ENCODE results near the gene NDUFV3. TPM values are rescaled to one million over a fixed set of nuclear protein-coding genes. Genes with fewer than 3 reads are reported as not detected.

Gene NDUFV3
- total and polyA plus RNA-seq, 2 of the 8 experiments (the other 6 are each of a cell fraction or from before 2014, with no cell fraction given), result 17.0 to 44.4 TPM

DNA sequence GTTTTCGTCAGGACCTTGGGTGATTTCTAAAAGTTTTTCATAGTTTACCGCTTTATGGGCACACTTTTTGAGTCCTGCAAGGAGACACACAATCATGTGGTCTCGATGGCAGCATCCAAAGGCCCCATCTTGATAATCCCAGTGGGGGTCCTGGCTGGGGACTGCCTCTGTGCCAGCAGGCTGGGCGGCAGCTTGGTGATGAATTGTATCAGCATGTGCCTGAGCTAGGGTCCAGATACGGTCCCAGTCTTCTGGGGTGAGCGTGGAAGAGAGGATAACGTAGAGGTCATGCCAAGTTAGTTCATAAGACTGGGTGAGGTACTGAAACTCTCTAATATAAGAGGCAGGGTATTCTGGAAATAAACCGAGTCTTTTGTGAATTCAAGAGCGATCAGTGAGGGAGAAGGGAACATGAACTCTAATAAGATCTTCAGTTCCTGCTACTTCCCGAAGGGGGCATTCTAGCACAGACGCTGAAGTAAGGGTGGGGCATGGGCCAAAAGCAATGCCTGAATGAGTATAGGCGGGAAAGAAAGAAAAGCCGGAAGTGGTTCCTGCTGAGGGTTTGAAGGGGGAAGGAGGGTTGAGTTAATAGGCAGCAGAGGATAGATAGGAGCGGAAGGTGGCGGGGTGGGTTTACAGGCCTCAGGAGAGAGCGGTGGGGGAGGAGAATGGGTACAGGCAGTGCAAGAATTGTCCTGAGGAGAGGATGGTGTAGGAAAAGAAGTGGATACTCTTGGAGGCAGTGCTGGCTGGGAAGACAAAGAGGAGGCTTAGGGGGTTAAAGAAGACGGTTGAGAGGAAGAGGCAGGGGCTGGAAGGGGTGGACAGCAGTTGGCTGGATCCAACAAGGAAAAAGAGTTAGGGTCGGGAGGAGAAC is 30.7 kb downstream of the NDUFV3 start (continued):
- no peak for TF ChIP-seq EZH2 (IDR thresholded peaks at IDR 0.05; ENCODE audit: low read depth, low read length, severe bottlenecking)
- no peak for TF ChIP-seq BRCA1 (IDR thresholded peaks at IDR 0.05; ENCODE audit: low read depth, low read length)
- peak in 1 of 2 experiments; percentile 87; a peak in 2 of 4 replicates for TF ChIP-seq SIN3A (conservative IDR thresholded peaks at IDR 0.05 in 1 of 2, IDR thresholded peaks at IDR 0.05 in 1 of 2; ENCODE audit: low read depth in 1 of 2, low read length in 2 of 2)
- TF ChIP-seq HDAC2 (IDR thresholded peaks at IDR 0.05; ENCODE audit: borderline replicate concordance in 1 of 2, low read depth in 2 of 2, low read length in 2 of 2), result no peak
- TF ChIP-seq TBP (IDR thresholded peaks at IDR 0.05; ENCODE audit: low read depth, low read length), result peak; percentile 37; the same call in 1 of the 2 replicates
- peak in 1 of 2 experiments; percentile 66; a peak in 2 of 3 replicates for TF ChIP-seq EP300 (IDR thresholded peaks at IDR 0.05; ENCODE audit: borderline replicate concordance in 1 of 2, low read depth in 2 of 2, low read length in 2 of 2)
- TF ChIP-seq JUND (IDR thresholded peaks at IDR 0.05; ENCODE audit: low read length), result 0 out of 2 replicates have a peak, but pooled peaks have one; percentile 5
- no peak for TF ChIP-seq EGR1 (IDR thresholded peaks at IDR 0.05; ENCODE audit: borderline replicate concordance, low read depth, low read length)
- no peak for TF ChIP-seq POLR2A (IDR thresholded peaks at IDR 0.05; ENCODE audit: control extremely low read depth in 1 of 2, low read depth in 2 of 2, low read length in 2 of 2)
- no peak for TF ChIP-seq TAF7 (optimal IDR thresholded peaks at IDR 0.05; ENCODE audit: borderline replicate concordance, low read depth, low read length)
- peak; percentile 65 for TF ChIP-seq ASH2L (IDR thresholded peaks at IDR 0.05; ENCODE audit: low read length)
- TF ChIP-seq, protein P1, sequence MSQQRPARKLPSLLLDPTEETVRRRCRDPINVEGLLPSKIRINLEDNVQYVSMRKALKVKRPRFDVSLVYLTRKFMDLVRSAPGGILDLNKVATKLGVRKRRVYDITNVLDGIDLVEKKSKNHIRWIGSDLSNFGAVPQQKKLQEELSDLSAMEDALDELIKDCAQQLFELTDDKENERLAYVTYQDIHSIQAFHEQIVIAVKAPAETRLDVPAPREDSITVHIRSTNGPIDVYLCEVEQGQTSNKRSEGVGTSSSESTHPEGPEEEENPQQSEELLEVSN (IDR thresholded peaks at IDR 0.05), result peak; percentile 88
- peak; percentile 31; the same call in 1 of the 2 replicates for TF ChIP-seq GABPA (IDR thresholded peaks at IDR 0.05; ENCODE audit: borderline replicate concordance, insufficient read depth, low read length)
- peak; percentile 35; the same call in 1 of the 2 replicates for TF ChIP-seq CREB1 (IDR thresholded peaks at IDR 0.05)
- TF ChIP-seq, protein P2, sequence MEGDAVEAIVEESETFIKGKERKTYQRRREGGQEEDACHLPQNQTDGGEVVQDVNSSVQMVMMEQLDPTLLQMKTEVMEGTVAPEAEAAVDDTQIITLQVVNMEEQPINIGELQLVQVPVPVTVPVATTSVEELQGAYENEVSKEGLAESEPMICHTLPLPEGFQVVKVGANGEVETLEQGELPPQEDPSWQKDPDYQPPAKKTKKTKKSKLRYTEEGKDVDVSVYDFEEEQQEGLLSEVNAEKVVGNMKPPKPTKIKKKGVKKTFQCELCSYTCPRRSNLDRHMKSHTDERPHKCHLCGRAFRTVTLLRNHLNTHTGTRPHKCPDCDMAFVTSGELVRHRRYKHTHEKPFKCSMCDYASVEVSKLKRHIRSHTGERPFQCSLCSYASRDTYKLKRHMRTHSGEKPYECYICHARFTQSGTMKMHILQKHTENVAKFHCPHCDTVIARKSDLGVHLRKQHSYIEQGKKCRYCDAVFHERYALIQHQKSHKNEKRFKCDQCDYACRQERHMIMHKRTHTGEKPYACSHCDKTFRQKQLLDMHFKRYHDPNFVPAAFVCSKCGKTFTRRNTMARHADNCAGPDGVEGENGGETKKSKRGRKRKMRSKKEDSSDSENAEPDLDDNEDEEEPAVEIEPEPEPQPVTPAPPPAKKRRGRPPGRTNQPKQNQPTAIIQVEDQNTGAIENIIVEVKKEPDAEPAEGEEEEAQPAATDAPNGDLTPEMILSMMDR (IDR thresholded peaks at IDR 0.05; ENCODE audit: control extremely low read depth in 1 of 3, insufficient read depth in 1 of 3, low read depth in 1 of 3, low read length in 3 of 3), result peak; percentile 47 to 77 (median 68)
- TF ChIP-seq POLR2AphosphoS5 (IDR thresholded peaks at IDR 0.05; ENCODE audit: low read depth, low read length), result peak; percentile 70; the same call in 1 of the 2 replicates
- TF ChIP-seq KDM4A (IDR thresholded peaks at IDR 0.05; ENCODE audit: low read depth, low read length, severe bottlenecking), result no peak
- TF ChIP-seq NRF1 (IDR thresholded peaks at IDR 0.05; ENCODE audit: low read depth, low read length), result no peak
- no peak for TF ChIP-seq ZNF274 (IDR thresholded peaks at IDR 0.05; ENCODE audit: borderline replicate concordance, extremely low read depth, low read length)

All from H1 (cell line).